Hematopoietic multipotent progenitor cell treated with erythropoietin and hydrocortisone succinate and interleukin-3 and kit ligand, for 15 days (in vitro differentiated cells): Measurements from ENCODE around the gene UCHL3.

Source experiments
- DNase-seq: peaks from one replicate; pipeline ENCODE4 v3.0.0-alpha.2; 2015; ENCODE audit warnings: low spot score

The UCHL3 gene

GRCh38 chr13:75633285-75633684, 83.7 kb downstream of the UCHL3 start:
- DNase-seq, result no peak

GRCh38 chr13:75635101-75635827, 85.7 kb downstream of the UCHL3 start:
- no peak for DNase-seq

- DNase-seq, result no peak
These were observed 86.3 kb downstream of the UCHL3 start, which contains the start of gene LMO7 for GRCh38 chr13:75635828-75636435. Gene LMO7, plus strand, starts transcription at chr13:75636330. Its CDS starts 328 bp downstream, at chr13:75636658.

GRCh38 chr13:75636436-75637180, 87.0 kb downstream of the UCHL3 start:
- no peak for DNase-seq

- no peak for DNase-seq
These were observed 87.7 kb downstream of the UCHL3 start for GRCh38 chr13:75637181-75637750.

GRCh38 chr13:75639454-75639853, 89.9 kb downstream of the UCHL3 start:
- DNase-seq, result no peak

- no peak for DNase-seq
These were observed 91.4 kb downstream of the UCHL3 start for GRCh38 chr13:75641026-75641425.

GRCh38 chr13:75643182-75643581, 93.6 kb downstream of the UCHL3 start:
- DNase-seq, result no peak

- DNase-seq, result no peak
These were observed 94.1 kb downstream of the UCHL3 start for GRCh38 chr13:75643693-75644092.

GRCh38 chr13:75645141-75645540, 95.5 kb downstream of the UCHL3 start:
- no peak for DNase-seq

GRCh38 chr13:75647126-75647784, 97.7 kb downstream of the UCHL3 start:
- DNase-seq, result no peak

- no peak for DNase-seq
These were observed 98.9 kb downstream of the UCHL3 start for GRCh38 chr13:75648446-75648845.

- DNase-seq, result no peak
These were observed 101.4 kb downstream of the UCHL3 start for GRCh38 chr13:75651013-75651412.

- DNase-seq, result no peak
These were observed 103.1 kb downstream of the UCHL3 start for GRCh38 chr13:75652726-75653125.
